ENCODE data around the gene ABLIM3.

Gene ABLIM3

GRCh38 chr5:149141224-149141956 is at the start of gene ABLIM3:
TSS of gene ABLIM3 (plus strand) at chr5:149141493. CDS start at chr5:149142096, 603 bp downstream.
- H3K4me1 ChIP-seq (ENCODE audit: control insufficient read depth in 1 of 2, insufficient read depth in 2 of 2, low read length in 2 of 2), result peaks cover 0 to 3% of the 10 kb centered on the region in 2 donors
- no peaks in the 10 kb centered on the region for H3K9me3 ChIP-seq (ENCODE audit: control insufficient read depth in 1 of 2, low read length in 2 of 2)
- H3K9ac ChIP-seq (ENCODE audit: low read depth in 1 of 2, low read length in 2 of 2), result peak within 1 kb of the TSS; percentile 35 to 39
- peak within 1 kb of the TSS; percentile 1 for H3K27ac ChIP-seq (ENCODE audit: low read depth, low read length)
- H3K27me3 ChIP-seq (ENCODE audit: control insufficient read depth in 1 of 2, insufficient read depth in 2 of 2, low read length in 2 of 2), result peaks cover 9 to 12% of the 10 kb centered on the region in 2 donors
- no peaks in the 10 kb centered on the region for H3K36me3 ChIP-seq (ENCODE audit: control insufficient read depth in 1 of 2, insufficient read depth in 2 of 2, low read length in 2 of 2)
- H3K4me3 ChIP-seq (ENCODE audit: low read depth in 1 of 2, low read length in 2 of 2), result peak within 1 kb of the TSS; percentile 46 to 65

GRCh38 chr5:149093625-149094024 is 47.7 kb upstream of the ABLIM3 start:
- peaks cover 0 to 2% of the 10 kb centered on the region in 2 donors for H3K9me3 ChIP-seq (ENCODE audit: control insufficient read depth in 1 of 2, low read length in 2 of 2)
- H3K4me3 ChIP-seq (ENCODE audit: low read depth in 1 of 2, low read length in 2 of 2), result no peak overlapping the region

GRCh38 chr5:149094996-149095395 is 46.3 kb upstream of the ABLIM3 start:
- H3K4me1 ChIP-seq (ENCODE audit: control insufficient read depth in 1 of 2, insufficient read depth in 2 of 2, low read length in 2 of 2), result no peaks in the 10 kb centered on the region
- H3K36me3 ChIP-seq (ENCODE audit: control insufficient read depth in 1 of 2, insufficient read depth in 2 of 2, low read length in 2 of 2), result no peaks in the 10 kb centered on the region
- H3K9me3 ChIP-seq (ENCODE audit: control insufficient read depth in 1 of 2, low read length in 2 of 2), result peaks cover 0 to 2% of the 10 kb centered on the region in 2 donors
- no peak overlapping the region for H3K27ac ChIP-seq (ENCODE audit: low read depth, low read length)
- no peak overlapping the region for H3K4me3 ChIP-seq (ENCODE audit: low read depth in 1 of 2, low read length in 2 of 2)
- H3K27me3 ChIP-seq (ENCODE audit: control insufficient read depth in 1 of 2, insufficient read depth in 2 of 2, low read length in 2 of 2), result no peaks in the 10 kb centered on the region
- H3K9ac ChIP-seq (ENCODE audit: low read depth in 1 of 2, low read length in 2 of 2), result no peak overlapping the region

More at GRCh38 chr5:149093625-149094024, 47.7 kb upstream of the ABLIM3 start:
- Histone ChIP-seq H3K9ac (ENCODE audit: low read depth in 1 of 2, low read length in 2 of 2) (no peak overlapping the region), H3K4me1 (ENCODE audit: control insufficient read depth in 1 of 2, insufficient read depth in 2 of 2, low read length in 2 of 2) (no peaks in the 10 kb centered on the region), H3K36me3 (ENCODE audit: control insufficient read depth in 1 of 2, insufficient read depth in 2 of 2, low read length in 2 of 2) (no peaks in the 10 kb centered on the region), H3K27me3 (ENCODE audit: control insufficient read depth in 1 of 2, insufficient read depth in 2 of 2, low read length in 2 of 2) (no peaks in the 10 kb centered on the region), H3K27ac (ENCODE audit: low read depth, low read length) (no peak overlapping the region)

GRCh38 chr5:149099920-149100319 is 41.4 kb upstream of the ABLIM3 start:
- Histone ChIP-seq H3K4me3 (ENCODE audit: low read depth in 1 of 2, low read length in 2 of 2) (no peak overlapping the region), H3K27me3 (ENCODE audit: control insufficient read depth in 1 of 2, insufficient read depth in 2 of 2, low read length in 2 of 2) (no peaks in the 10 kb centered on the region), H3K27ac (ENCODE audit: low read depth, low read length) (no peak overlapping the region), H3K4me1 (ENCODE audit: control insufficient read depth in 1 of 2, insufficient read depth in 2 of 2, low read length in 2 of 2) (no peaks in the 10 kb centered on the region), H3K9me3 (ENCODE audit: control insufficient read depth in 1 of 2, low read length in 2 of 2) (peaks cover 0 to 2% of the 10 kb centered on the region in 2 donors), H3K9ac (ENCODE audit: low read depth in 1 of 2, low read length in 2 of 2) (no peak overlapping the region), H3K36me3 (ENCODE audit: control insufficient read depth in 1 of 2, insufficient read depth in 2 of 2, low read length in 2 of 2) (no peaks in the 10 kb centered on the region)

- Histone ChIP-seq H3K4me3 (ENCODE audit: low read depth in 1 of 2, low read length in 2 of 2) (no peak overlapping the region), H3K27ac (ENCODE audit: low read depth, low read length) (no peak overlapping the region), H3K27me3 (ENCODE audit: control insufficient read depth in 1 of 2, insufficient read depth in 2 of 2, low read length in 2 of 2) (no peaks in the 10 kb centered on the region), H3K36me3 (ENCODE audit: control insufficient read depth in 1 of 2, insufficient read depth in 2 of 2, low read length in 2 of 2) (no peaks in the 10 kb centered on the region), H3K9ac (ENCODE audit: low read depth in 1 of 2, low read length in 2 of 2) (no peak overlapping the region), H3K9me3 (ENCODE audit: control insufficient read depth in 1 of 2, low read length in 2 of 2) (peaks cover 0 to 2% of the 10 kb centered on the region in 2 donors), H3K4me1 (ENCODE audit: control insufficient read depth in 1 of 2, insufficient read depth in 2 of 2, low read length in 2 of 2) (no peaks in the 10 kb centered on the region)
Measured at GRCh38 chr5:149100331-149100730, 41.0 kb upstream of the ABLIM3 start.

GRCh38 chr5:149108651-149109280 is 32.5 kb upstream of the ABLIM3 start:
- no peaks in the 10 kb centered on the region for H3K4me1 ChIP-seq (ENCODE audit: control insufficient read depth in 1 of 2, insufficient read depth in 2 of 2, low read length in 2 of 2)

GRCh38 chr5:149110406-149110805 is 30.9 kb upstream of the ABLIM3 start:
- H3K27me3 ChIP-seq (ENCODE audit: control insufficient read depth in 1 of 2, insufficient read depth in 2 of 2, low read length in 2 of 2), result no peaks in the 10 kb centered on the region
- H3K9me3 ChIP-seq (ENCODE audit: control insufficient read depth in 1 of 2, low read length in 2 of 2), result no peaks in the 10 kb centered on the region
- H3K4me3 ChIP-seq (ENCODE audit: low read depth in 1 of 2, low read length in 2 of 2), result no peak overlapping the region
- H3K4me1 ChIP-seq (ENCODE audit: control insufficient read depth in 1 of 2, insufficient read depth in 2 of 2, low read length in 2 of 2), result no peaks in the 10 kb centered on the region
- H3K27ac ChIP-seq (ENCODE audit: low read depth, low read length), result no peak overlapping the region
- H3K36me3 ChIP-seq (ENCODE audit: control insufficient read depth in 1 of 2, insufficient read depth in 2 of 2, low read length in 2 of 2), result no peaks in the 10 kb centered on the region
- H3K9ac ChIP-seq (ENCODE audit: low read depth in 1 of 2, low read length in 2 of 2), result no peak overlapping the region

More at GRCh38 chr5:149108651-149109280, 32.5 kb upstream of the ABLIM3 start:
- Histone ChIP-seq H3K27ac (ENCODE audit: low read depth, low read length) (no peak overlapping the region), H3K9me3 (ENCODE audit: control insufficient read depth in 1 of 2, low read length in 2 of 2) (no peaks in the 10 kb centered on the region), H3K4me3 (ENCODE audit: low read depth in 1 of 2, low read length in 2 of 2) (no peak overlapping the region), H3K36me3 (ENCODE audit: control insufficient read depth in 1 of 2, insufficient read depth in 2 of 2, low read length in 2 of 2) (no peaks in the 10 kb centered on the region), H3K9ac (ENCODE audit: low read depth in 1 of 2, low read length in 2 of 2) (no peak overlapping the region), H3K27me3 (ENCODE audit: control insufficient read depth in 1 of 2, insufficient read depth in 2 of 2, low read length in 2 of 2) (no peaks in the 10 kb centered on the region)

- no peaks in the 10 kb centered on the region for H3K36me3 ChIP-seq (ENCODE audit: control insufficient read depth in 1 of 2, insufficient read depth in 2 of 2, low read length in 2 of 2)
- H3K27ac ChIP-seq (ENCODE audit: low read depth, low read length), result no peak overlapping the region
- H3K9ac ChIP-seq (ENCODE audit: low read depth in 1 of 2, low read length in 2 of 2), result no peak overlapping the region
Measured at GRCh38 chr5:149113669-149114068, 27.6 kb upstream of the ABLIM3 start.

GRCh38 chr5:149114403-149115312 is 26.6 kb upstream of the ABLIM3 start:
- no peaks in the 10 kb centered on the region for H3K36me3 ChIP-seq (ENCODE audit: control insufficient read depth in 1 of 2, insufficient read depth in 2 of 2, low read length in 2 of 2)
- H3K27me3 ChIP-seq (ENCODE audit: control insufficient read depth in 1 of 2, insufficient read depth in 2 of 2, low read length in 2 of 2), result no peaks in the 10 kb centered on the region
- H3K9ac ChIP-seq (ENCODE audit: low read depth in 1 of 2, low read length in 2 of 2), result no peak overlapping the region
- no peaks in the 10 kb centered on the region for H3K4me1 ChIP-seq (ENCODE audit: control insufficient read depth in 1 of 2, insufficient read depth in 2 of 2, low read length in 2 of 2)
- no peak overlapping the region for H3K27ac ChIP-seq (ENCODE audit: low read depth, low read length)
- H3K9me3 ChIP-seq (ENCODE audit: control insufficient read depth in 1 of 2, low read length in 2 of 2), result no peaks in the 10 kb centered on the region
- no peak overlapping the region for H3K4me3 ChIP-seq (ENCODE audit: low read depth in 1 of 2, low read length in 2 of 2)

More at GRCh38 chr5:149113669-149114068, 27.6 kb upstream of the ABLIM3 start:
- Histone ChIP-seq H3K4me3 (ENCODE audit: low read depth in 1 of 2, low read length in 2 of 2) (no peak overlapping the region), H3K4me1 (ENCODE audit: control insufficient read depth in 1 of 2, insufficient read depth in 2 of 2, low read length in 2 of 2) (no peaks in the 10 kb centered on the region), H3K27me3 (ENCODE audit: control insufficient read depth in 1 of 2, insufficient read depth in 2 of 2, low read length in 2 of 2) (no peaks in the 10 kb centered on the region), H3K9me3 (ENCODE audit: control insufficient read depth in 1 of 2, low read length in 2 of 2) (no peaks in the 10 kb centered on the region)
